ENCODE results near the gene SH2D7. TPM values are rescaled to one million over a fixed set of nuclear protein-coding genes. Genes with fewer than 3 reads are reported as not detected.

SH2D7 gene
- total RNA-seq, 1 experiment from 2014 or later, result not detected

DNA sequence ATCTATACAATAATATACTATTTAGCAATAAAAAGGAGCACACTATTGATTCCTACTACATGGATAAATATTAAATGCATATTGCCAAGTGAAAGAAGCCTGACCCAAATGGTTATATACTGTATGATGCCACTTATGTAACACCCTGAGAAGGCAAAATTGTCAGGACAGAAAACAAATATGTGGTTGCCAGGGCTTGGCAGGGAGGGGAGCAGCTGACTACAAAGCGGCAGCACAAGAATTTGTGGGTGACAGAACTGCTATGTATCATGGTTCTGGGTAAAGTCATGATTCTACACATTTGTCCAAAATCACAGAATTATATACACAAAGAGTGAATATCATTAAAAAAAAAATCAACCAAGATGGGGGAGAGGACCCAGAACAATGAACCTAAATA, 37.4 kb upstream of the SH2D7 start:
- H3K4me2 ChIP-seq (ENCODE audit: insufficient read depth, insufficient read length, low read length), result no peak overlapping the region
- Mint-ChIP-seq H3K36me3 (ENCODE audit: insufficient read depth in 1 of 3, low read depth in 3 of 3) (no peaks in the 10 kb centered on the region), H3K4me1 (peaks cover 28 to 33% of the 10 kb centered on the region in 2 experiments), H3K9me3 (no peaks in the 10 kb centered on the region), H3K27ac (no peak overlapping the region), H3K4me3 (no peak overlapping the region), H3K27me3 (ENCODE audit: low read depth) (no peaks in the 10 kb centered on the region; the same call in 1 of the 2 replicates)
- no peaks in the 10 kb centered on the region for H3K27me3 ChIP-seq (ENCODE audit: insufficient read depth, low read length)
- no peak overlapping the region for H4K8ac ChIP-seq (replicated peaks; ENCODE audit: insufficient read length, low read depth, low read length)
- no peak overlapping the region for H4K91ac ChIP-seq (ENCODE audit: insufficient read length, low read depth, low read length)
- no peaks in the 10 kb centered on the region for H3K4me1 ChIP-seq (ENCODE audit: insufficient read depth, low read length)
- H3K9ac ChIP-seq (ENCODE audit: extremely low read depth, insufficient read length, low read length), result no peak overlapping the region
- no peak overlapping the region for H3K4ac ChIP-seq (ENCODE audit: low read depth, low read length)
- H2BK15ac ChIP-seq (ENCODE audit: low read depth, low read length), result no peak overlapping the region
- no peak overlapping the region for H3K23ac ChIP-seq (ENCODE audit: insufficient read length, low read depth, low read length)
- DNase-seq, result no peak
- H3K18ac ChIP-seq (ENCODE audit: insufficient read length, low read depth, low read length), result no peak overlapping the region
- H3K27ac ChIP-seq (ENCODE audit: insufficient read length, low read depth, low read length), result no peak overlapping the region
- WGBS (ENCODE audit: extremely low coverage, insufficient read length, low lambda C conversion rate), result no CpG with 5 or more reads among the region's 1 CpG
- no peaks in the 10 kb centered on the region for H3K23me2 ChIP-seq (ENCODE audit: insufficient read length, low read depth, low read length, poor library complexity, severe bottlenecking)
- H2BK5ac ChIP-seq (ENCODE audit: insufficient read length, low read length), result no peak overlapping the region
- H4K5ac ChIP-seq (ENCODE audit: insufficient read length, low read depth, low read length), result no peak overlapping the region
- TF ChIP-seq, protein P1, sequence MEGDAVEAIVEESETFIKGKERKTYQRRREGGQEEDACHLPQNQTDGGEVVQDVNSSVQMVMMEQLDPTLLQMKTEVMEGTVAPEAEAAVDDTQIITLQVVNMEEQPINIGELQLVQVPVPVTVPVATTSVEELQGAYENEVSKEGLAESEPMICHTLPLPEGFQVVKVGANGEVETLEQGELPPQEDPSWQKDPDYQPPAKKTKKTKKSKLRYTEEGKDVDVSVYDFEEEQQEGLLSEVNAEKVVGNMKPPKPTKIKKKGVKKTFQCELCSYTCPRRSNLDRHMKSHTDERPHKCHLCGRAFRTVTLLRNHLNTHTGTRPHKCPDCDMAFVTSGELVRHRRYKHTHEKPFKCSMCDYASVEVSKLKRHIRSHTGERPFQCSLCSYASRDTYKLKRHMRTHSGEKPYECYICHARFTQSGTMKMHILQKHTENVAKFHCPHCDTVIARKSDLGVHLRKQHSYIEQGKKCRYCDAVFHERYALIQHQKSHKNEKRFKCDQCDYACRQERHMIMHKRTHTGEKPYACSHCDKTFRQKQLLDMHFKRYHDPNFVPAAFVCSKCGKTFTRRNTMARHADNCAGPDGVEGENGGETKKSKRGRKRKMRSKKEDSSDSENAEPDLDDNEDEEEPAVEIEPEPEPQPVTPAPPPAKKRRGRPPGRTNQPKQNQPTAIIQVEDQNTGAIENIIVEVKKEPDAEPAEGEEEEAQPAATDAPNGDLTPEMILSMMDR (conservative IDR thresholded peaks at IDR 0.05), result no peak
- H3K14ac ChIP-seq (ENCODE audit: insufficient read depth, low read length), result no peak overlapping the region
- no peaks in the 10 kb centered on the region for H3K79me2 ChIP-seq (ENCODE audit: insufficient read depth, low read length)
- no peak overlapping the region for H3K56ac ChIP-seq (ENCODE audit: insufficient read length, low read depth, low read length)
- H2BK20ac ChIP-seq (ENCODE audit: low read depth, low read length, poor library complexity, severe bottlenecking), result no peak overlapping the region
- H3K79me1 ChIP-seq (ENCODE audit: insufficient read depth, low read depth, low read length, poor library complexity, severe bottlenecking), result no peaks in the 10 kb centered on the region
- H4K20me1 ChIP-seq (ENCODE audit: control insufficient read depth, insufficient read depth, insufficient read length), result no peaks in the 10 kb centered on the region
- H2AFZ ChIP-seq (ENCODE audit: low read length), result no peak overlapping the region
- H3K9me3 ChIP-seq (ENCODE audit: control insufficient read depth, low read depth, low read length), result no peaks in the 10 kb centered on the region
- no peak overlapping the region for H2BK120ac ChIP-seq (ENCODE audit: low read depth, low read length, poor library complexity, severe bottlenecking)
- no peak overlapping the region for H2AK5ac ChIP-seq (ENCODE audit: insufficient read length, low read length)
- no peak overlapping the region for H3T11ph ChIP-seq (ENCODE audit: low read length)
- H2BK12ac ChIP-seq (ENCODE audit: insufficient read length, low read depth, low read length), result no peak overlapping the region
